DND-41 (cell line): ENCODE results near the gene MARCHF6.

Source experiments
- ATAC-seq: fragments of 200-7000 bp; cut with Tn5 transposase; 3 replicates; pipeline ENCODE4 v1.9.1; 2021; ENCODE audit warnings: low read depth; ENCODE audit not compliant: insufficient read depth
- DNase-seq: peaks from one replicate; pipeline ENCODE4 v3.0.0-alpha.2; 2020
- H2AFZ ChIP-seq: 2 replicates; pipeline ENCODE4 v1.6.0; 2012; ENCODE audit warnings: low read depth, low read length
- H3K27ac ChIP-seq: 2 replicates; pipeline ENCODE4 v1.5.1; 2012; ENCODE audit warnings: low read length, inconsistent platforms
- H3K27me3 ChIP-seq: fragments of 200-600 bp; sonication (generic); 2 replicates; pipeline ENCODE4 v1.6.0; 2012; ENCODE audit warnings: low read length, mild to moderate bottlenecking, inconsistent platforms; ENCODE audit not compliant: insufficient read depth, poor library complexity
- H3K36me3 ChIP-seq: 2 replicates; pipeline ENCODE4 v1.5.1; 2012; ENCODE audit warnings: low read length, inconsistent platforms; ENCODE audit not compliant: insufficient read depth
- H3K4me1 ChIP-seq: 2 replicates; pipeline ENCODE4 v1.5.1; 2012; ENCODE audit warnings: mild to moderate bottlenecking, low read length; ENCODE audit not compliant: insufficient read depth
- H3K4me2 ChIP-seq: 2 replicates; pipeline ENCODE4 v1.6.0; 2012; ENCODE audit warnings: mild to moderate bottlenecking, moderate library complexity, low read length, inconsistent platforms; ENCODE audit not compliant: insufficient read depth
- H3K4me3 ChIP-seq, 2 experiments: fragments of 200-600 bp in 1 of 2; shearing (Covaris generic) in 1 of 2; 2 replicates each; pipeline ENCODE4 v1.5.1; 2012 to 2016; ENCODE audit warnings: inconsistent platforms in 2 of 2, low read length in 2 of 2, mild to moderate bottlenecking in 2 of 2, low read depth in 1 of 2, moderate library complexity in 1 of 2
- H3K79me2 ChIP-seq: 2 replicates; pipeline ENCODE4 v1.6.0; 2012; ENCODE audit warnings: low read length, inconsistent platforms; ENCODE audit not compliant: insufficient read depth
- H3K9ac ChIP-seq: 2 replicates; pipeline ENCODE4 v1.6.0; 2012; ENCODE audit warnings: low read depth, mild to moderate bottlenecking, inconsistent platforms, low read length, moderate library complexity
- H3K9me3 ChIP-seq: 2 replicates; pipeline ENCODE4 v1.5.1; 2012; ENCODE audit warnings: low read length, moderate library complexity, mild to moderate bottlenecking, inconsistent platforms; ENCODE audit not compliant: insufficient read depth, severe bottlenecking
- H4K20me1 ChIP-seq: 2 replicates; pipeline ENCODE4 v1.6.0; 2012; ENCODE audit warnings: low read length; ENCODE audit not compliant: insufficient read depth
- CTCF ChIP-seq: IDR thresholded peaks from 2 replicates; pipeline ENCODE4 v1.5.1; 2012; ENCODE audit warnings: borderline replicate concordance, low read length, moderate library complexity, mild to moderate bottlenecking; ENCODE audit not compliant: poor library complexity, severe bottlenecking; ENCODE audit errors: extremely low read depth
- EZH2 ChIP-seq: IDR thresholded peaks from 3 replicates; pipeline ENCODE4 v1.6.1; 2012; ENCODE audit warnings: borderline replicate concordance, low read depth, mild to moderate bottlenecking, moderate library complexity, low read length, inconsistent platforms; ENCODE audit not compliant: severe bottlenecking

Gene MARCHF6

GRCh38 chr5:10319202-10319851, 34.2 kb upstream of the MARCHF6 start:
- Histone ChIP-seq H3K4me3 (no peak overlapping the region), H3K4me1 (no peaks in the 10 kb centered on the region), H4K20me1 (no peaks in the 10 kb centered on the region), H3K79me2 (no peaks in the 10 kb centered on the region), H3K9me3 (no peaks in the 10 kb centered on the region), H2AFZ (no peak overlapping the region), H3K27ac (no peak overlapping the region), H3K27me3 (no peaks in the 10 kb centered on the region), H3K36me3 (no peaks in the 10 kb centered on the region), H3K9ac (no peak overlapping the region), H3K4me2 (no peak overlapping the region)
- no peak for TF ChIP-seq CTCF
- no peak for TF ChIP-seq EZH2
- DNase-seq (no peak), ATAC-seq (no peak)

GRCh38 chr5:10320793-10321192, 32.7 kb upstream of the MARCHF6 start:
- TF ChIP-seq EZH2 (no peak), CTCF (no peak)
- Histone ChIP-seq H3K4me1 (no peaks in the 10 kb centered on the region), H3K27me3 (no peaks in the 10 kb centered on the region), H3K4me3 (no peak overlapping the region), H3K9me3 (no peaks in the 10 kb centered on the region), H3K9ac (no peak overlapping the region), H2AFZ (no peak overlapping the region), H3K79me2 (no peaks in the 10 kb centered on the region), H3K36me3 (no peaks in the 10 kb centered on the region), H3K4me2 (no peak overlapping the region), H4K20me1 (no peaks in the 10 kb centered on the region), H3K27ac (no peak overlapping the region)
- ATAC-seq (no peak), DNase-seq (no peak)

DNA sequence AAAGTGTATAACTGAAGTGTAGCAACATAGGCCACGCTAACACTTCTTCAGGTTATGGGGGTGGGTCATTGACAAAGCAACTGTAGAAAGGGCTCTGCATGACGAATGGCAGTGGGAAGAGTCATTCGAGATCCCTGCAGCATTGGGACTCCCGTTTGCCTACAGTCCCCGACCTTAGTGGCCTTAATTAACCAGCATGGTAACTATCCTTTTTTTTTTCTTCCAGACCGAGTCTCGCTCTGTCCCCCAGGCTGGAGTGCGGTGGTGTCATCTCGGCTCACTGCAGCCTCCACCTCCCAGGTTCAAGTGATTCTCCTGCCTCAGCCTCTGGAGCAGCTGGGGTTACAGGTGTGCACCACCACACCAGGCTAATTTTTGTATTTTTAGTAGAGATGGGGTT, 31.6 kb upstream of the MARCHF6 start:
- no peak overlapping the region for H3K4me3 ChIP-seq
- no peaks in the 10 kb centered on the region for H3K79me2 ChIP-seq
- no peak for TF ChIP-seq EZH2
- no peak for TF ChIP-seq CTCF
- H2AFZ ChIP-seq: no peak overlapping the region
- no peaks in the 10 kb centered on the region for H3K27me3 ChIP-seq
- H3K27ac ChIP-seq: no peak overlapping the region
- H3K4me2 ChIP-seq: no peak overlapping the region
- no peak overlapping the region for H3K9ac ChIP-seq
- DNase-seq (no peak), ATAC-seq (no peak)
- H3K9me3 ChIP-seq: no peaks in the 10 kb centered on the region
- H3K4me1 ChIP-seq: no peaks in the 10 kb centered on the region
- H4K20me1 ChIP-seq: no peaks in the 10 kb centered on the region
- no peaks in the 10 kb centered on the region for H3K36me3 ChIP-seq
